ENCODE results near the gene C2.

Gene C2

DNA sequence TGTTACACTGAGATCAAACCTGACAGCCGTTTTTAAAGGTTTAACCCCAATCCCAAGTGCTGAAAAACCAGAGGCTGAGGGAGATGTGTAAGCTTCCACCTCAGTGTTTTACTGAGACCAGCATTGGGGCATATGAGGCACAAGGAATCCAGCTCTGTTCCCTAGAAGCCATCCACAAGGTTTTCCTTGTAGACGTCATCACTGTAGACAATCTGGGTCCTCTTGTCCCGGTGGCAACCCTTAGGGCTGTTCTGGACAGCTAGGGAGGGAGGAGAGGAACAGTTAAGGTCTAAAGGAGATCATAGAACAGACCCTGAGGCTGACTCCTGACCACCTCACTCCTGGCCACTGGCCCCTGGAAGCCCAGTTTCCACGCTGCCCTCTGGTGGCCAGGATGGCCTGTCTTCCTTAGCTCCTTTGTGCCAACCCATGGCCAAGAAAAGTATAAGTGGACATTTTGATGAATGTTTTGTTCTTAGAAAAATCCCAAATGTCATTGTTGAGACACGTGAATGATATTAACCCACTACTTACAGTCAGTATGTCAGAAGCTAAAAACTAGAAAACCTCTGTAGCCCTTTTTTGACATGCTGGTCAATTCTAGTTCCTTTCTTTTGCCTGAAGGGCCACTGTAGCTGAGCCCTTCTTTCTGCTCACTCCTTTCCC, 24.8 kb downstream of the C2 start:
- TF ChIP-seq, protein P1, sequence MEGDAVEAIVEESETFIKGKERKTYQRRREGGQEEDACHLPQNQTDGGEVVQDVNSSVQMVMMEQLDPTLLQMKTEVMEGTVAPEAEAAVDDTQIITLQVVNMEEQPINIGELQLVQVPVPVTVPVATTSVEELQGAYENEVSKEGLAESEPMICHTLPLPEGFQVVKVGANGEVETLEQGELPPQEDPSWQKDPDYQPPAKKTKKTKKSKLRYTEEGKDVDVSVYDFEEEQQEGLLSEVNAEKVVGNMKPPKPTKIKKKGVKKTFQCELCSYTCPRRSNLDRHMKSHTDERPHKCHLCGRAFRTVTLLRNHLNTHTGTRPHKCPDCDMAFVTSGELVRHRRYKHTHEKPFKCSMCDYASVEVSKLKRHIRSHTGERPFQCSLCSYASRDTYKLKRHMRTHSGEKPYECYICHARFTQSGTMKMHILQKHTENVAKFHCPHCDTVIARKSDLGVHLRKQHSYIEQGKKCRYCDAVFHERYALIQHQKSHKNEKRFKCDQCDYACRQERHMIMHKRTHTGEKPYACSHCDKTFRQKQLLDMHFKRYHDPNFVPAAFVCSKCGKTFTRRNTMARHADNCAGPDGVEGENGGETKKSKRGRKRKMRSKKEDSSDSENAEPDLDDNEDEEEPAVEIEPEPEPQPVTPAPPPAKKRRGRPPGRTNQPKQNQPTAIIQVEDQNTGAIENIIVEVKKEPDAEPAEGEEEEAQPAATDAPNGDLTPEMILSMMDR (IDR thresholded peaks at IDR 0.05; ENCODE audit: low read depth, low read length): peak; percentile 89
- in situ Hi-C loops (cut with HindIII; ENCODE audit: low sequenced_read_pairs): no loop called here
- no peak overlapping the region for H3K4me3 ChIP-seq (ENCODE audit: low read depth, low read length)
- peak; percentile 61 for DNase-seq (ENCODE audit: low read depth, low spot score)

DNA sequence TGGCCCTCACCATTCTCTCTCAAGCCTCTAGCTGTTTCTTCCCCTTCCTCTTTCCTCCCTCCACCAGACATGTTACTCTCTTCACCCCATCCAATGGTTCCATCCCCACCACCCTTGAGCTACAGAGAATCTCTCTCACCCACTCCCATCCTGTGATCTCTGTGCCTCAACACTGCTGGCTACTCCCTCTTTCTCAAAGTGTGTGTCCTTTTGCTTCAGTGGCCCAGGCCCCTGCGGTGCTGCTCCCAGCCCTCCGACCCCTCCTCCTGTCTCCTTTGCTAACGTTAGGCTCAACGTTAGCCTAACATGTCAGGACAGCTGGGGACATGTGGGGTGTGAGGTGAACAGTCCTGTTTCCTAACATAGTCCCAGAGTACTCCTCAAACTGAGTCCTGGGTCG, 25.4 kb downstream of the C2 start:
- TF ChIP-seq, protein P1 (IDR thresholded peaks at IDR 0.05; ENCODE audit: low read depth, low read length): no peak
- in situ Hi-C loops (cut with HindIII; ENCODE audit: low sequenced_read_pairs): no loop called here
- no peak for DNase-seq (ENCODE audit: low read depth, low spot score)
- no peak overlapping the region for H3K4me3 ChIP-seq (ENCODE audit: low read depth, low read length)

DNA sequence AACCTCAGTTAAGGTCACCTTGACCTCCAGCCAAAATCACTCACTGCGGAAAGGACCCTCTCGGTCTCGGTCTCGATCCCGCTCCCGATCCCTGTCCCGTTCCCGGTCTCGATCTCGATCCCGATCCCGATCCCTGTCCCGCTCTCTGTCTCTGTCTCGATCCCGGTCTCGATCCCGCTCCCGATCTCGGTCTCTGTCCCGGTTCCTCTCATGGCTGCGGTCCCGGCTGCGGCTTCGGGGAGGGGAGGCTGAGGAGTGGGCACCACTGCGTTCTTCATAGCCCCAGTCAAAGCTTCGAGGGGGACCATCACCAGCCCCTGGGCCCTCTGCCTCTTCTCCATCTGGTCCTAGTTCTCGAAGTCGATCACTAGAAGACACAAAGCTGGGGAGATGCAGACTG, 27.0 kb downstream of the C2 start:
- in situ Hi-C loops (cut with HindIII; ENCODE audit: low sequenced_read_pairs): no loop called here
- no peak overlapping the region for H3K4me3 ChIP-seq (ENCODE audit: low read depth, low read length)
- no peak for DNase-seq (ENCODE audit: low read depth, low spot score)
- TF ChIP-seq, protein P1 (IDR thresholded peaks at IDR 0.05; ENCODE audit: low read depth, low read length): no peak

DNA sequence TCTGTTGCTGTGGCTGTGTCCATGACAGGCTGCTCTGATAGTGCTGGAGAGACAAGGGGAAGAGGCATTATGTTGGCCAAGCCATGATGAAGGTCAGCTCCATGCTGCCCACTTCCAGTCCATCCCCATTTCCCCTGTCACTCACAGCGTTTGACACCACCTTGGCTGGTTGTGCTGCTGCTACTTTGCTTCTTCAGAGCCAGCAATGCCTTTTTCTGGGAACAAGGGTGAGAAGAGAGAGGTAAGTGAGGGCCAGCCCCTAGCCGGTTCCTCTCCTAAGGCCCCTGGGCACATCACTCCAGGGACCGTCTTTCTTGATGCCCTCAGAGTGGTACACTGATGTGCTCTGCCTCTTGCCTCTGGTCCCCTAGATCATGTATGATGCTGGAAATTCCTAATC, 29.3 kb downstream of the C2 start:
- in situ Hi-C loops (cut with HindIII; ENCODE audit: low sequenced_read_pairs): no loop called here
- DNase-seq (ENCODE audit: low read depth, low spot score): no peak
- no peak overlapping the region for H3K4me3 ChIP-seq (ENCODE audit: low read depth, low read length)
- TF ChIP-seq, protein P1 (IDR thresholded peaks at IDR 0.05; ENCODE audit: low read depth, low read length): no peak

DNA sequence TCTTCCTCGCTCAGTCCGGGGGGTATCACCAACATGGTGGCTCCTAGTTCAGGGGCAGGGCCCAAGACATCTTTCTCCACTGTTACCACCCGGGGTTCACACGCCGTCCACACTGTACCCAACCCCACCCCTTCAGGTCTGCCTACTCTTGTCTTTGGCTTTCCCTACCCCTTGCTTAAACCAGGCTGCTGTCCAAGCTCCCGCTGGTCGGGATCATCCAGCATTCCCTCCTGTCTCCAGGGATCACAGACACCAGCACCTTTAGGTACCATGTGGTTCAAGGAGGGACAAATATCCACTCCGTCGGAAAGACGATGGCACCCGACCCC, 30.9 kb downstream of the C2 start:
- in situ Hi-C loops (cut with HindIII; ENCODE audit: low sequenced_read_pairs): no loop called here

DNA sequence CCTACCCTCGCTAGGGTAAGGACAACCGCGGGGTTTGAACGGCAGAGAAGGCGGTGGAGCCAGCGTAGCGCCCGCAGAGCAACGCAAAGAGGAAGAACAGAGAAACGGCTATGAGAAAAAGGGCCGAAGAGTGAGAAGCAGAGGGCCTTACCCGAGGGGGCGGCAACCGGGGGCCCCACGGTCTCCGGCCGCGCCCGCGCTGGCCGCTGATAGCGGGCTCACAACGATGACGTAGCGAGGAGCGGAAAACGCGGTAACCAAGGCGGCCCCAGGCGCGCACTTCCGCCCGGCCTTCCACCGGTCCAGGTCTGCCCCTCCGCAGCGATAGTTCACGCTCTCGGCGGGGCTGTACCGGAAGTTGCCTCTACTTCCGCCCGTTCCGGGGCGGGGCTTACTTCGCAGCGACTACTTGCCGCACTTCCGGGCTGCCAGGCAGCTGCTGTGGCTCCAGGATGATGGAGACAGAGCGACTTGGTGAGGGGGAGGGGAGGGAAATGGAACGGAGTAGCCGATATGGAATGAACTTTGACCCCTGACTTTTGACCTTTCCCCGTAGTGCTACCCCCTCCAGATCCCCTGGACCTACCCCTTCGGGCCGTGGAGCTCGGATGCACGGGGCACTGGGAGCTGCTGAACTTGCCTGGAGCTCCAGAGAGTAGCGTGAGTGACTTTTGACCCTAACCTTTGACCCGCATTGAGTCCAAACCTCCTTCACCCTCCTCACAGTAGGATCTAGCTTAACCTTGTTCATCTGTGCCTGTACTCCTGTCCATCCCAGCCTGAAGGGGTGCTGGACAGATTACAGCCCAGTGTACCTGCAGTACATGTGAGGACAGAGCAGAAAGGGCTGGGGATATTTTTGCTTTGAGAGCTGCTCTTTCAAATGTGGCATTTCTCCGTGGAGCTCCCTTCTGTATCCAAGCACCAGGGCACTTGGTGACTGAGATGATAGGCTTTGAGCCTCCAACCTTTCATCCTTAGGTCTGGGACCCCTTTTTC, 31.5 kb downstream of the C2 start, which contains the start of the genes NELFE and SKIC2:
Gene NELFE (minus strand): TSS at position 231 of the 999 bp plus-strand sequence. CDS start 525 bp downstream, outside the sequence.
Gene SKIC2 (plus strand): TSS at position 435 of the 999 bp plus-strand sequence. CDS start 18 bp downstream, at position 453.
- H3K4me3 ChIP-seq (ENCODE audit: low read depth, low read length): peak within 1 kb of the TSS; percentile 97
- DNase-seq (ENCODE audit: low read depth, low spot score): peak; percentile 99
- TF ChIP-seq, protein P1 (IDR thresholded peaks at IDR 0.05; ENCODE audit: low read depth, low read length): no peak
- in situ Hi-C loops (cut with HindIII; ENCODE audit: low sequenced_read_pairs): no loop called here

More for the DNA sequence above, 30.9 kb downstream of the C2 start:
- H3K4me3 ChIP-seq (ENCODE audit: low read depth, low read length): peak overlapping the region; percentile 97
- TF ChIP-seq, protein P1 (IDR thresholded peaks at IDR 0.05; ENCODE audit: low read depth, low read length): no peak
- no peak for DNase-seq (ENCODE audit: low read depth, low spot score)
